GM23338 (cell line): ENCODE measurements around the gene DNAH8. TPM values are rescaled to one million over a fixed set of nuclear protein-coding genes. Genes with fewer than 3 reads are reported as not detected.

Source experiments
- ATAC-seq: fragments of 200-7000 bp; cut with Tn5 transposase; 3 replicates; pipeline ENCODE4 v1.9.1; 2020
- DNase-seq: peaks from one replicate; pipeline ENCODE4 v3.0.0-alpha.2; 2015; ENCODE audit warnings: low spot score
- H2AFZ ChIP-seq: fragments of 200-600 bp; sonication (generic); 2 replicates; pipeline ENCODE4 v1.8.0; 2016; ENCODE audit warnings: antibody characterized with exemption, mild to moderate bottlenecking, moderate library complexity
- H3F3A ChIP-seq: fragments of 200-600 bp; sonication (generic); replicated peaks from 2 replicates; pipeline ENCODE4 v1.8.0; 2017; ENCODE audit warnings: antibody characterized with exemption, mixed run types, low read depth
- H3K27ac ChIP-seq: fragments of 200-600 bp; sonication (generic); 2 replicates; pipeline ENCODE4 v1.6.1; 2016; ENCODE audit warnings: low read depth
- H3K27me3 ChIP-seq: fragments of 200-600 bp; sonication (generic); 2 replicates; pipeline ENCODE4 v1.8.0; 2016; ENCODE audit warnings: mild to moderate bottlenecking, mixed run types, moderate library complexity; ENCODE audit not compliant: insufficient read depth
- H3K36me3 ChIP-seq: fragments of 200-600 bp; sonication (generic); 2 replicates; pipeline ENCODE4 v1.8.0; 2016; ENCODE audit warnings: mild to moderate bottlenecking; ENCODE audit not compliant: insufficient read depth
- H3K4me1 ChIP-seq: fragments of 200-600 bp; sonication (generic); 2 replicates; pipeline ENCODE4 v1.8.0; 2016; ENCODE audit warnings: mild to moderate bottlenecking, moderate library complexity; ENCODE audit not compliant: insufficient read depth
- H3K4me2 ChIP-seq: fragments of 200-600 bp; sonication (generic); 2 replicates; pipeline ENCODE4 v1.7.1; 2017; ENCODE audit warnings: mixed run types
- H3K4me3 ChIP-seq: fragments of 200-600 bp; sonication (generic); 2 replicates; pipeline ENCODE4 v1.6.1; 2016; ENCODE audit warnings: mixed run types
- H3K79me2 ChIP-seq: fragments of 200-600 bp; sonication (generic); replicated peaks from 2 replicates; pipeline ENCODE4 v1.8.0; 2017; ENCODE audit warnings: mild to moderate bottlenecking; ENCODE audit not compliant: insufficient read depth
- H3K9me2 ChIP-seq: fragments of 200-600 bp; sonication (generic); 2 replicates; pipeline ENCODE4 v1.8.0; 2017; ENCODE audit not compliant: insufficient read depth
- H4K20me1 ChIP-seq: fragments of 200-600 bp; sonication (generic); replicated peaks from 2 replicates; pipeline ENCODE4 v1.8.0; 2017; ENCODE audit warnings: mild to moderate bottlenecking; ENCODE audit not compliant: insufficient read depth
- H3K27ac Mint-ChIP-seq: 2 replicates; pipeline ENCODE4 v1.8.0; 2020; ENCODE audit warnings: inconsistent platforms, mild to moderate bottlenecking, moderate library complexity, mixed read lengths
- H3K27me3 Mint-ChIP-seq: 3 replicates; pipeline ENCODE4 v1.8.0; 2022; ENCODE audit warnings: low read depth, mild to moderate bottlenecking, moderate library complexity, mixed read lengths, inconsistent platforms; ENCODE audit not compliant: insufficient read depth, poor library complexity
- H3K36me3 Mint-ChIP-seq: 3 replicates; pipeline ENCODE4 v1.8.0; 2021; ENCODE audit warnings: low read depth, mild to moderate bottlenecking, inconsistent platforms, moderate library complexity, mixed read lengths
- H3K4me1 Mint-ChIP-seq: 3 replicates; pipeline ENCODE4 v1.8.0; 2020; ENCODE audit warnings: mild to moderate bottlenecking, inconsistent platforms, mixed read lengths
- H3K4me3 Mint-ChIP-seq: 3 replicates; pipeline ENCODE4 v1.8.0; 2021; ENCODE audit warnings: moderate library complexity, mild to moderate bottlenecking, inconsistent platforms, mixed read lengths
- H3K9me3 Mint-ChIP-seq: 3 replicates; pipeline ENCODE4 v1.8.0; 2020; ENCODE audit warnings: moderate library complexity, mild to moderate bottlenecking, inconsistent platforms, mixed read lengths
- CREB1 ChIP-seq: fragments of 250-450 bp; sonication (Bioruptor Pico); IDR thresholded peaks from 2 replicates; pipeline ENCODE4 v1.5.0; 2020; ENCODE audit warnings: low read depth, mild to moderate bottlenecking, moderate library complexity
- EZH2phosphoT487 ChIP-seq: fragments of 200-600 bp; sonication (generic); IDR thresholded peaks from one replicate; pipeline ENCODE4 v1.8.1; 2018; ENCODE audit warnings: antibody characterized with exemption; ENCODE audit not compliant: unreplicated experiment
- JUNB ChIP-seq: IDR thresholded peaks from one replicate; pipeline ENCODE4 v1.6.1; 2016; ENCODE audit warnings: antibody characterized with exemption; ENCODE audit not compliant: unreplicated experiment
- NANOG ChIP-seq: IDR thresholded peaks from 2 replicates; pipeline ENCODE4 v1.6.1; 2016; ENCODE audit warnings: antibody characterized with exemption, borderline replicate concordance
- POLR2AphosphoS5 ChIP-seq: IDR thresholded peaks from 2 replicates; pipeline ENCODE4 v1.6.1; 2016; ENCODE audit warnings: antibody characterized with exemption, low read depth
- STAT1 ChIP-seq: IDR thresholded peaks from one replicate; pipeline ENCODE4 v1.6.1; 2016; ENCODE audit warnings: antibody characterized with exemption; ENCODE audit not compliant: unreplicated experiment
- ZNF114 ChIP-seq: fragments of 250-450 bp; sonication (Bioruptor Pico); IDR thresholded peaks from 2 replicates; pipeline ENCODE4 v1.5.0; 2020; ENCODE audit warnings: mild to moderate bottlenecking, moderate library complexity
- polyA plus RNA-seq: library from polyadenylated mRNA; unstranded; fragments of >200 nt; fragmentation: Nextera tagmentation; extraction: Ambion mirVana; gene quantifications from 2 replicates; pipeline ENCODE4 v1.2.1, GENCODE V29; 2016
- total RNA-seq: library from RNA; depleted of rRNA; stranded (reverse); fragments of >200 nt; shearing (Covaris generic); gene quantifications from 2 replicates; pipeline ENCODE4 v1.2.3, GENCODE V29; 2014
- TF ChIP-seq, protein P1 (sequence below): fragments of 250-450 bp; sonication (Bioruptor Pico); IDR thresholded peaks from 2 replicates; pipeline ENCODE4 v1.5.0; 2020; ENCODE audit warnings: mild to moderate bottlenecking, moderate library complexity
- TF ChIP-seq, protein P2 (sequence below): IDR thresholded peaks from 2 replicates; pipeline ENCODE4 v1.6.1; 2016; ENCODE audit warnings: antibody characterized with exemption
- TF ChIP-seq, protein P3 (sequence below): IDR thresholded peaks from one replicate; pipeline ENCODE4 v1.6.1; 2018; ENCODE audit warnings: antibody characterized with exemption; ENCODE audit not compliant: unreplicated experiment
- TF ChIP-seq, protein P4 (sequence below), 2 experiments: fragments of 200-600 bp in 1 of 2; sonication (generic) in 1 of 2; conservative IDR thresholded peaks; 2 replicates each; pipeline versions ENCODE4 v1.5.1 to v1.6.1; 2016 to 2017; ENCODE audit warnings: antibody characterized with exemption in 2 of 2, low read depth in 2 of 2, mild to moderate bottlenecking in 2 of 2, moderate library complexity in 1 of 2

DNAH8 gene
- total and polyA plus RNA-seq, 2 experiments from 2014 or later = 0.02 TPM; not detected in 1

DNA sequence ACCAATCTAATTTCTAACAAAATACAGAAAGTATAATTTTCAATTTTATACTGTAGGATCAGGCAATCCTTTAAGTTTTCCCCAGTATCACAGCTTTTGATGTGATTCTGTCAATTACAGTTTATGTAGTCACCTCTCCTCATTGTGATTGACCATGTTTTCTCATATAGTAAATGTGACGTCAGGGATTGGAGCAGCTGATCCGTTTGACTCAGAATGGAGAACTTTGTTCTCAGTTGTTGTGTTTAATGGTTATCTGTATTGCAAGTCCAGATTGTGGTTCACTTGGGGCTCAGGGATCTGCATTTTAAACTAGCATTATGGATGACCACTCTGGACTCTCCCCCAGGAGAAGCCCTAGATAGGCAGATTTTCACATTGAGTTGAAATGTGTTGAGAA is 90.6 kb downstream of the DNAH8 start (continued):
- TF ChIP-seq, protein P1, sequence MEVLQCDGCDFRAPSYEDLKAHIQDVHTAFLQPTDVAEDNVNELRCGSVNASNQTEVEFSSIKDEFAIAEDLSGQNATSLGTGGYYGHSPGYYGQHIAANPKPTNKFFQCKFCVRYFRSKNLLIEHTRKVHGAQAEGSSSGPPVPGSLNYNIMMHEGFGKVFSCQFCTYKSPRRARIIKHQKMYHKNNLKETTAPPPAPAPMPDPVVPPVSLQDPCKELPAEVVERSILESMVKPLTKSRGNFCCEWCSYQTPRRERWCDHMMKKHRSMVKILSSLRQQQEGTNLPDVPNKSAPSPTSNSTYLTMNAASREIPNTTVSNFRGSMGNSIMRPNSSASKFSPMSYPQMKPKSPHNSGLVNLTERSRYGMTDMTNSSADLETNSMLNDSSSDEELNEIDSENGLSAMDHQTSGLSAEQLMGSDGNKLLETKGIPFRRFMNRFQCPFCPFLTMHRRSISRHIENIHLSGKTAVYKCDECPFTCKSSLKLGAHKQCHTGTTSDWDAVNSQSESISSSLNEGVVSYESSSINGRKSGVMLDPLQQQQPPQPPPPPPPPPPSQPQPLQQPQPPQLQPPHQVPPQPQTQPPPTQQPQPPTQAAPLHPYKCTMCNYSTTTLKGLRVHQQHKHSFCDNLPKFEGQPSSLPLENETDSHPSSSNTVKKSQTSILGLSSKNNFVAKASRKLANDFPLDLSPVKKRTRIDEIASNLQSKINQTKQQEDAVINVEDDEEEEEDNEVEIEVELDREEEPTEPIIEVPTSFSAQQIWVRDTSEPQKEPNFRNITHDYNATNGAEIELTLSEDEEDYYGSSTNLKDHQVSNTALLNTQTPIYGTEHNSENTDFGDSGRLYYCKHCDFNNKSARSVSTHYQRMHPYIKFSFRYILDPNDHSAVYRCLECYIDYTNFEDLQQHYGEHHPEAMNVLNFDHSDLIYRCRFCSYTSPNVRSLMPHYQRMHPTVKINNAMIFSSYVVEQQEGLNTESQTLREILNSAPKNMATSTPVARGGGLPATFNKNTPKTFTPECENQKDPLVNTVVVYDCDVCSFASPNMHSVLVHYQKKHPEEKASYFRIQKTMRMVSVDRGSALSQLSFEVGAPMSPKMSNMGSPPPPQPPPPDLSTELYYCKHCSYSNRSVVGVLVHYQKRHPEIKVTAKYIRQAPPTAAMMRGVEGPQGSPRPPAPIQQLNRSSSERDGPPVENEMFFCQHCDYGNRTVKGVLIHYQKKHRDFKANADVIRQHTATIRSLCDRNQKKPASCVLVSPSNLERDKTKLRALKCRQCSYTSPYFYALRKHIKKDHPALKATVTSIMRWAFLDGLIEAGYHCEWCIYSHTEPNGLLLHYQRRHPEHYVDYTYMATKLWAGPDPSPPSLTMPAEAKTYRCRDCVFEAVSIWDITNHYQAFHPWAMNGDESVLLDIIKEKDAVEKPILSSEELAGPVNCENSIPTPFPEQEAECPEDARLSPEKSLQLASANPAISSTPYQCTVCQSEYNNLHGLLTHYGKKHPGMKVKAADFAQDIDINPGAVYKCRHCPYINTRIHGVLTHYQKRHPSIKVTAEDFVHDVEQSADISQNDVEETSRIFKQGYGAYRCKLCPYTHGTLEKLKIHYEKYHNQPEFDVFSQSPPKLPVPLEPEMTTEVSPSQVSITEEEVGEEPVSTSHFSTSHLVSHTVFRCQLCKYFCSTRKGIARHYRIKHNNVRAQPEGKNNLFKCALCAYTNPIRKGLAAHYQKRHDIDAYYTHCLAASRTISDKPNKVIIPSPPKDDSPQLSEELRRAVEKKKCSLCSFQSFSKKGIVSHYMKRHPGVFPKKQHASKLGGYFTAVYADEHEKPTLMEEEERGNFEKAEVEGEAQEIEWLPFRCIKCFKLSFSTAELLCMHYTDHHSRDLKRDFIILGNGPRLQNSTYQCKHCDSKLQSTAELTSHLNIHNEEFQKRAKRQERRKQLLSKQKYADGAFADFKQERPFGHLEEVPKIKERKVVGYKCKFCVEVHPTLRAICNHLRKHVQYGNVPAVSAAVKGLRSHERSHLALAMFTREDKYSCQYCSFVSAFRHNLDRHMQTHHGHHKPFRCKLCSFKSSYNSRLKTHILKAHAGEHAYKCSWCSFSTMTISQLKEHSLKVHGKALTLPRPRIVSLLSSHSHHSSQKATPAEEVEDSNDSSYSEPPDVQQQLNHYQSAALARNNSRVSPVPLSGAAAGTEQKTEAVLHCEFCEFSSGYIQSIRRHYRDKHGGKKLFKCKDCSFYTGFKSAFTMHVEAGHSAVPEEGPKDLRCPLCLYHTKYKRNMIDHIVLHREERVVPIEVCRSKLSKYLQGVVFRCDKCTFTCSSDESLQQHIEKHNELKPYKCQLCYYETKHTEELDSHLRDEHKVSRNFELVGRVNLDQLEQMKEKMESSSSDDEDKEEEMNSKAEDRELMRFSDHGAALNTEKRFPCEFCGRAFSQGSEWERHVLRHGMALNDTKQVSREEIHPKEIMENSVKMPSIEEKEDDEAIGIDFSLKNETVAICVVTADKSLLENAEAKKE = no peak
- TF ChIP-seq ZNF114 = no peak
- no peak for TF ChIP-seq POLR2AphosphoS5
- no peak for TF ChIP-seq NANOG
- no peak for TF ChIP-seq EZH2phosphoT487
- no peak for TF ChIP-seq JUNB
- TF ChIP-seq, protein P2, sequence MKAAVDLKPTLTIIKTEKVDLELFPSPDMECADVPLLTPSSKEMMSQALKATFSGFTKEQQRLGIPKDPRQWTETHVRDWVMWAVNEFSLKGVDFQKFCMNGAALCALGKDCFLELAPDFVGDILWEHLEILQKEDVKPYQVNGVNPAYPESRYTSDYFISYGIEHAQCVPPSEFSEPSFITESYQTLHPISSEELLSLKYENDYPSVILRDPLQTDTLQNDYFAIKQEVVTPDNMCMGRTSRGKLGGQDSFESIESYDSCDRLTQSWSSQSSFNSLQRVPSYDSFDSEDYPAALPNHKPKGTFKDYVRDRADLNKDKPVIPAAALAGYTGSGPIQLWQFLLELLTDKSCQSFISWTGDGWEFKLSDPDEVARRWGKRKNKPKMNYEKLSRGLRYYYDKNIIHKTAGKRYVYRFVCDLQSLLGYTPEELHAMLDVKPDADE = no peak
- no peak for TF ChIP-seq CREB1
- no peak for TF ChIP-seq STAT1

DNA sequence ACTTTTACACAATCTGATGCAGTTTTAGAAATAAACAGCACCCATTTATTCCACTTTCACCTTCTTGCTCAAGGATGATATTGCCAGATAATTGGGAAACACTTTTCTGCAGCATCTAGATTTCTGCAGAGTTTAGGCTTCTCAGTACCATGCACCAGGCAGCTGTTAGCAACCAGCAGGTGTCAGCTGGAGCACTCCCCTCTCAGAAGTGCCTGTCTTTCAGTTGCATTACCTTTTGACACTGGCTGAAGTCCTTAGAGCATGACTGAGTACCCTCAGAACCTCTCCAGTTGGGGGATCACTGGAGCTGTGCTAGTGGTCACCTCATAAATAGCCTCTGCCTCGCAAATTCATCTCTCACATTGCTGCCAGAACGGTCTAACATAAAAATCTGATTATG is 91.2 kb downstream of the DNAH8 start:
- Mint-ChIP-seq H3K27me3 (no peaks in the 10 kb centered on the region), H3K36me3 (no peaks in the 10 kb centered on the region), H3K4me3 (no peak overlapping the region), H3K9me3 (no peaks in the 10 kb centered on the region), H3K4me1 (no peaks in the 10 kb centered on the region; the same call in 1 of the 3 replicates), H3K27ac (no peak overlapping the region)
- H3K9me2 ChIP-seq = peaks cover 4% of the 10 kb centered on the region; the same call in 1 of the 2 replicates
- TF ChIP-seq, protein P3, sequence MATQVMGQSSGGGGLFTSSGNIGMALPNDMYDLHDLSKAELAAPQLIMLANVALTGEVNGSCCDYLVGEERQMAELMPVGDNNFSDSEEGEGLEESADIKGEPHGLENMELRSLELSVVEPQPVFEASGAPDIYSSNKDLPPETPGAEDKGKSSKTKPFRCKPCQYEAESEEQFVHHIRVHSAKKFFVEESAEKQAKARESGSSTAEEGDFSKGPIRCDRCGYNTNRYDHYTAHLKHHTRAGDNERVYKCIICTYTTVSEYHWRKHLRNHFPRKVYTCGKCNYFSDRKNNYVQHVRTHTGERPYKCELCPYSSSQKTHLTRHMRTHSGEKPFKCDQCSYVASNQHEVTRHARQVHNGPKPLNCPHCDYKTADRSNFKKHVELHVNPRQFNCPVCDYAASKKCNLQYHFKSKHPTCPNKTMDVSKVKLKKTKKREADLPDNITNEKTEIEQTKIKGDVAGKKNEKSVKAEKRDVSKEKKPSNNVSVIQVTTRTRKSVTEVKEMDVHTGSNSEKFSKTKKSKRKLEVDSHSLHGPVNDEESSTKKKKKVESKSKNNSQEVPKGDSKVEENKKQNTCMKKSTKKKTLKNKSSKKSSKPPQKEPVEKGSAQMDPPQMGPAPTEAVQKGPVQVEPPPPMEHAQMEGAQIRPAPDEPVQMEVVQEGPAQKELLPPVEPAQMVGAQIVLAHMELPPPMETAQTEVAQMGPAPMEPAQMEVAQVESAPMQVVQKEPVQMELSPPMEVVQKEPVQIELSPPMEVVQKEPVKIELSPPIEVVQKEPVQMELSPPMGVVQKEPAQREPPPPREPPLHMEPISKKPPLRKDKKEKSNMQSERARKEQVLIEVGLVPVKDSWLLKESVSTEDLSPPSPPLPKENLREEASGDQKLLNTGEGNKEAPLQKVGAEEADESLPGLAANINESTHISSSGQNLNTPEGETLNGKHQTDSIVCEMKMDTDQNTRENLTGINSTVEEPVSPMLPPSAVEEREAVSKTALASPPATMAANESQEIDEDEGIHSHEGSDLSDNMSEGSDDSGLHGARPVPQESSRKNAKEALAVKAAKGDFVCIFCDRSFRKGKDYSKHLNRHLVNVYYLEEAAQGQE = no peak
- TF ChIP-seq, protein P4, sequence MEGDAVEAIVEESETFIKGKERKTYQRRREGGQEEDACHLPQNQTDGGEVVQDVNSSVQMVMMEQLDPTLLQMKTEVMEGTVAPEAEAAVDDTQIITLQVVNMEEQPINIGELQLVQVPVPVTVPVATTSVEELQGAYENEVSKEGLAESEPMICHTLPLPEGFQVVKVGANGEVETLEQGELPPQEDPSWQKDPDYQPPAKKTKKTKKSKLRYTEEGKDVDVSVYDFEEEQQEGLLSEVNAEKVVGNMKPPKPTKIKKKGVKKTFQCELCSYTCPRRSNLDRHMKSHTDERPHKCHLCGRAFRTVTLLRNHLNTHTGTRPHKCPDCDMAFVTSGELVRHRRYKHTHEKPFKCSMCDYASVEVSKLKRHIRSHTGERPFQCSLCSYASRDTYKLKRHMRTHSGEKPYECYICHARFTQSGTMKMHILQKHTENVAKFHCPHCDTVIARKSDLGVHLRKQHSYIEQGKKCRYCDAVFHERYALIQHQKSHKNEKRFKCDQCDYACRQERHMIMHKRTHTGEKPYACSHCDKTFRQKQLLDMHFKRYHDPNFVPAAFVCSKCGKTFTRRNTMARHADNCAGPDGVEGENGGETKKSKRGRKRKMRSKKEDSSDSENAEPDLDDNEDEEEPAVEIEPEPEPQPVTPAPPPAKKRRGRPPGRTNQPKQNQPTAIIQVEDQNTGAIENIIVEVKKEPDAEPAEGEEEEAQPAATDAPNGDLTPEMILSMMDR (conservative IDR thresholded peaks at IDR 0.05; ENCODE audit: low read depth in 2 of 2) = peak; percentile 13 to 48; a peak in 3 of 4 replicates
- H3K36me3 ChIP-seq = no peaks in the 10 kb centered on the region
- no peaks in the 10 kb centered on the region; the same call in 1 of the 2 replicates for H4K20me1 ChIP-seq
- no peaks in the 10 kb centered on the region for H3F3A ChIP-seq
- no peaks in the 10 kb centered on the region for H3K79me2 ChIP-seq
- H3K27me3 ChIP-seq = no peaks in the 10 kb centered on the region
- no peak overlapping the region for H3K4me2 ChIP-seq
- H3K27ac ChIP-seq = no peak overlapping the region
- H2AFZ ChIP-seq = no peak overlapping the region
- DNase-seq (peak; percentile 29), ATAC-seq (peak; percentile 86)
- no peak overlapping the region for H3K4me3 ChIP-seq
- no peaks in the 10 kb centered on the region for H3K4me1 ChIP-seq
